ENCODE data around the gene FAM9C. TPM values are rescaled to one million over a fixed set of nuclear protein-coding genes. Genes with fewer than 3 reads are reported as not detected.

FAM9C gene
- total and polyA plus RNA-seq, 9 of the 15 experiments (the other 6 are each of a cell fraction or from before 2014, with no cell fraction given): not detected

DNA sequence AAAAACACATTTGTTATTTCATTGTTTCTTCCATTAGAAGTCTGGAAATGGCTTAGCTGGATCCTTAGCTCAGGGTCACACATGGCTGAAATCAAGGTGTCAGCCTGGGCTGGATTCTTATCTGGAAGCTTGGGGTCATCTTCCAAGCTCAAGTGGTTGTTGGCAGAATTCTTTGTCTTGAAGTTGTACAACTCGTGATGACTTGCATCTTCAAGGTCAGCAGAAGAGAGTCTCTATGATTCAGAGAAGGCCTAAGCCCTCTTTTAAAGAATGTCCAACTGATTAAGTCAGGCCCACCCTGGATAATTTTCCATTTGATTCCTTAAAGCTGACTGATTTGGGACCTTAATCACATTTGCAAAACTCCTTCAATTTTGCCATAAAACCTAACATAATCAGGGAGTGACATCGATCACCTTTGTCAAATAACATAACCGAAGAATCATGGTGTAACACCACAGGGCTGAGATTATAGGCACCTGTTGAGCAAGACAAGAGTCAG is 47.4 kb downstream of the FAM9C start:
- no peaks in the 10 kb centered on the region for H3K9me3 ChIP-seq (replicated peaks; ENCODE audit: control insufficient read depth, insufficient read depth, low read depth, low read length)
- no peaks in the 10 kb centered on the region for H3K36me3 ChIP-seq (ENCODE audit: control insufficient read depth, insufficient read depth, low read length)
- no peak overlapping the region for H3K27ac ChIP-seq (ENCODE audit: extremely low read depth, low read depth, low read length)
- no peak overlapping the region for H3K4me2 ChIP-seq (ENCODE audit: insufficient read depth, low read length)
- H3K9me1 ChIP-seq (ENCODE audit: control insufficient read depth, insufficient read depth, low read length): no peaks in the 10 kb centered on the region
- H3K27me3 ChIP-seq (ENCODE audit: control insufficient read depth in 2 of 2, insufficient read depth in 2 of 2, low read length in 2 of 2): no peaks in the 10 kb centered on the region
- H3K79me2 ChIP-seq (ENCODE audit: control insufficient read depth, insufficient read depth, low read length): no peaks in the 10 kb centered on the region
- ATAC-seq: no peak
- H3K4me3 ChIP-seq: no peak overlapping the region
- WGBS (ENCODE audit: insufficient coverage, low coverage, missing lambda C conversion rate): 55% methylated on average over 3 of the region's 3 CpGs
- H3K4me1 ChIP-seq (replicated peaks in 1 of 2; ENCODE audit: control insufficient read depth in 2 of 2, insufficient read depth in 2 of 2, low read length in 2 of 2): peaks cover 0 to 2% of the 10 kb centered on the region in 2 experiments; a peak in 2 of 5 replicates
- H3K9ac ChIP-seq (ENCODE audit: insufficient read depth in 1 of 2, low read depth in 2 of 2, low read length in 2 of 2): no peak overlapping the region
- H4K20me1 ChIP-seq (replicated peaks; ENCODE audit: control insufficient read depth, insufficient read depth, low read length): no peaks in the 10 kb centered on the region
- in situ Hi-C loops (cut with MboI): no loop called here
- no peak overlapping the region for H2AFZ ChIP-seq (ENCODE audit: low read depth, low read length)
- no TSS peak for BruUV-seq (replicated peaks)
- no peak for FAIRE-seq
- POLR2A ChIA-PET: no interaction called here
- DNase-seq (ENCODE audit: extremely low read depth in 1 of 4, low spot score in 3 of 4): no peak
- intact Hi-C loops (cut with micrococcal nuclease): no loop called here
- CTCF ChIA-PET (ENCODE audit: low intra/inter-chr PET ratio): no interaction called here
- no peak for TF ChIP-seq EP300 (IDR thresholded peaks at IDR 0.05; ENCODE audit: low read length)
- TF ChIP-seq NR2C2 (CRISPR knock-in tag; IDR thresholded peaks at IDR 0.05): no peak
- TF ChIP-seq NR2C2 (tag; IDR thresholded peaks at IDR 0.05): peak; percentile 35; the same call in 1 of the 2 replicates
- TF ChIP-seq RFX1 (IDR thresholded peaks at IDR 0.05): no peak
- TF ChIP-seq, protein P1, sequence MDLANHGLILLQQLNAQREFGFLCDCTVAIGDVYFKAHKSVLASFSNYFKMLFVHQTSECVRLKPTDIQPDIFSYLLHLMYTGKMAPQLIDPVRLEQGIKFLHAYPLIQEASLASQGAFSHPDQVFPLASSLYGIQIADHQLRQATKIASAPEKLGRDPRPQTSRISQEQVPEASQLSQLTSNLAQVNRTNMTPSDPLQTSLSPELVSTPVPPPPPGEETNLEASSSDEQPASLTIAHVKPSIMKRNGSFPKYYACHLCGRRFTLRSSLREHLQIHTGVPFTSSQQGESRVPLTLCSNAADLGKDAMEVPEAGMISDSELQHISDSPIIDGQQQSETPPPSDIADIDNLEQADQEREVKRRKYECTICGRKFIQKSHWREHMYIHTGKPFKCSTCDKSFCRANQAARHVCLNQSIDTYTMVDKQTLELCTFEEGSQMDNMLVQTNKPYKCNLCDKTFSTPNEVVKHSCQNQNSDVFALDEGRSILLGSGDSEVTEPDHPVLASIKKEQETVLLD (IDR thresholded peaks at IDR 0.05): no peak
- peak; percentile 44 for TF ChIP-seq ZNF316 (IDR thresholded peaks at IDR 0.05)
- TF ChIP-seq, protein P2, sequence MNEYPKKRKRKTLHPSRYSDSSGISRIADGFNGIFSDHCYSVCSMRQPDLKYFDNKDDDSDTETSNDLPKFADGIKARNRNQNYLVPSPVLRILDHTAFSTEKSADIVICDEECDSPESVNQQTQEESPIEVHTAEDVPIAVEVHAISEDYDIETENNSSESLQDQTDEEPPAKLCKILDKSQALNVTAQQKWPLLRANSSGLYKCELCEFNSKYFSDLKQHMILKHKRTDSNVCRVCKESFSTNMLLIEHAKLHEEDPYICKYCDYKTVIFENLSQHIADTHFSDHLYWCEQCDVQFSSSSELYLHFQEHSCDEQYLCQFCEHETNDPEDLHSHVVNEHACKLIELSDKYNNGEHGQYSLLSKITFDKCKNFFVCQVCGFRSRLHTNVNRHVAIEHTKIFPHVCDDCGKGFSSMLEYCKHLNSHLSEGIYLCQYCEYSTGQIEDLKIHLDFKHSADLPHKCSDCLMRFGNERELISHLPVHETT (CRISPR knock-in tag; conservative IDR thresholded peaks at IDR 0.05 in 1 of 2, IDR thresholded peaks at IDR 0.05 in 1 of 2): no peak
- no peak for TF ChIP-seq ZNF699 (CRISPR knock-in tag; IDR thresholded peaks at IDR 0.05; ENCODE audit: insufficient replicate concordance)
- peak; percentile 51; the same call in 1 of the 2 replicates for TF ChIP-seq MAFG (tag; conservative IDR thresholded peaks at IDR 0.05)
- peak; percentile 33 for TF ChIP-seq RBM25 (IDR thresholded peaks at IDR 0.05; ENCODE audit: low read depth, low read length, severe bottlenecking)
- no peak for TF ChIP-seq ZC3H11A (IDR thresholded peaks at IDR 0.05; ENCODE audit: low read depth, low read length)
- TF ChIP-seq ZBTB8A (IDR thresholded peaks at IDR 0.05; ENCODE audit: partially characterized antibody): no peak
- no peak for TF ChIP-seq NUFIP1 (IDR thresholded peaks at IDR 0.05; ENCODE audit: partially characterized antibody)
- no peak for TF ChIP-seq NR2F6 (CRISPR knock-in tag; IDR thresholded peaks at IDR 0.05)
- TF ChIP-seq BRF1 (IDR thresholded peaks at IDR 0.05; ENCODE audit: borderline replicate concordance, extremely low read depth, insufficient read length): no peak
- peak; percentile 97 for TF ChIP-seq ZNF134 (CRISPR knock-in tag; conservative IDR thresholded peaks at IDR 0.05)
- no peak for TF ChIP-seq CCAR2 (IDR thresholded peaks at IDR 0.05; ENCODE audit: low read depth, low read length)
- no peak for TF ChIP-seq NR2C1 (IDR thresholded peaks at IDR 0.05)
- peak; percentile 42; the same call in 1 of the 2 replicates for TF ChIP-seq NR2C1 (tag; IDR thresholded peaks at IDR 0.05)
- no peak for TF ChIP-seq BCOR (IDR thresholded peaks at IDR 0.05)
- TF ChIP-seq FUS (optimal IDR thresholded peaks at IDR 0.05; ENCODE audit: low read depth, low read length): no peak
- TF ChIP-seq C11orf30 (IDR thresholded peaks at IDR 0.05; ENCODE audit: low read depth): peak; percentile 60
- no peak for TF ChIP-seq ZNF764 (CRISPR knock-in tag; IDR thresholded peaks at IDR 0.05; ENCODE audit: low read depth)
- peak in 1 of 2 experiments; percentile 23; a peak in 1 of 4 replicates for TF ChIP-seq KDM1A (IDR thresholded peaks at IDR 0.05)
- peak; percentile 67 for TF ChIP-seq ESRRA (IDR thresholded peaks at IDR 0.05; ENCODE audit: borderline replicate concordance, low read depth)
